Transverse colon (tissue), 4 donors: ENCODE data around the gene GNA12. TPM values are rescaled to one million over a fixed set of nuclear protein-coding genes. Genes with fewer than 3 reads are reported as not detected.

Experiments
- DNase-seq: peaks from one replicate; pipeline ENCODE4 v3.0.0-alpha.2; 2019
- H3K27ac ChIP-seq, 4 donors: fragments of 200-600 bp; sonication (generic); 2 replicates each; pipeline ENCODE4 v1.5.1; 2016 to 2018; ENCODE audit warnings: inconsistent platforms in 4 of 4
- H3K27me3 ChIP-seq: fragments of 200-600 bp; sonication (generic); 2 replicates; pipeline ENCODE4 v1.5.1; 2017; ENCODE audit warnings: inconsistent platforms
- H3K36me3 ChIP-seq, 4 donors: fragments of 200-600 bp; sonication (generic); 2 replicates each; pipeline ENCODE4 v1.5.1; 2017 to 2019; ENCODE audit warnings: inconsistent platforms in 4 of 4
- H3K4me1 ChIP-seq, 4 donors: fragments of 200-600 bp; sonication (generic); 2 replicates each; pipeline ENCODE4 v1.5.1; 2017 to 2020; ENCODE audit warnings: inconsistent platforms in 4 of 4
- H3K4me3 ChIP-seq, 4 donors: fragments of 200-600 bp; sonication (generic); 1 replicate in 1 of 4; 2 replicates in 3 of 4; pipeline versions ENCODE4 v1.5.1 to v1.6.1; 2017 to 2019; ENCODE audit warnings: inconsistent platforms in 4 of 4
- H3K9me3 ChIP-seq, 2 donors: fragments of 200-600 bp; sonication (generic); 2 replicates each; pipeline ENCODE4 v1.5.1; 2017 to 2019; ENCODE audit warnings: inconsistent platforms in 2 of 2
- EP300 ChIP-seq: sonication (generic); formaldehyde crosslinking; IDR thresholded peaks from one replicate; pipeline ENCODE4 v1.6.1; 2017; ENCODE audit warnings: antibody characterized with exemption, low read depth
- POLR2A ChIP-seq: fragments of 450-650 bp; IDR thresholded peaks from one replicate; pipeline ENCODE4 v1.6.1; 2016; ENCODE audit warnings: antibody characterized with exemption, mild to moderate bottlenecking, moderate library complexity
- POLR2AphosphoS5 ChIP-seq, 3 donors: sonication (generic); formaldehyde crosslinking; IDR thresholded peaks; one replicate each; pipeline ENCODE4 v1.6.1; 2016; ENCODE audit warnings: antibody characterized with exemption in 3 of 3
- WGBS, 2 donors: methylation state at CpG; one replicate each; pipeline ENCODE4 v1.1.5; 2018; ENCODE audit warnings: low coverage in 1 of 2; 5-methylcytosine and 5-hydroxymethylcytosine counted together
- in situ Hi-C, 4 donors: fragments of 200-750 bp; cut with MboI; loops; one replicate each; pipeline versions ENCODE4 v1.15.0 to v1.15.1; 2017; ENCODE audit warnings: low sequenced_read_pairs in 3 of 4, low pct_ligation_motif_present in 1 of 4, low pct_unique_long_range_greater_than_20kb in 1 of 4
- intact Hi-C: fragments of 100-400 bp; cut with DNase I; formaldehyde crosslinking; loops from one replicate; pipeline ENCODE4 v1.15.1; 2023; ENCODE audit warnings: low total_unique reads
- total RNA-seq, 4 donors: library from RNA; depleted of rRNA; stranded (reverse); fragments of >200 nt; gene quantifications; one replicate each; pipeline ENCODE4 v1.1.0, GENCODE V29; 2016
- TF ChIP-seq, protein P1 (sequence below), 5 experiments: fragments of 200-600 bp in 3 of 5; fragments of 450-650 bp in 2 of 5; sonication (generic) in 3 of 5; IDR thresholded peaks; 1 replicate in 2 of 5; 2 replicates in 3 of 5; pipeline ENCODE4 v1.5.1; 2016 to 2017; ENCODE audit warnings: antibody characterized with exemption in 5 of 5, inconsistent platforms in 3 of 5, mild to moderate bottlenecking in 2 of 5, moderate library complexity in 1 of 5

GNA12 gene
- total RNA-seq, 4 donors from 2014 or later = 18.9 to 39.6 (median 22.2) TPM

- H3K36me3 ChIP-seq = no peaks in the 10 kb centered on the region
- TF ChIP-seq EP300 = no peak
- TF ChIP-seq, protein P1, sequence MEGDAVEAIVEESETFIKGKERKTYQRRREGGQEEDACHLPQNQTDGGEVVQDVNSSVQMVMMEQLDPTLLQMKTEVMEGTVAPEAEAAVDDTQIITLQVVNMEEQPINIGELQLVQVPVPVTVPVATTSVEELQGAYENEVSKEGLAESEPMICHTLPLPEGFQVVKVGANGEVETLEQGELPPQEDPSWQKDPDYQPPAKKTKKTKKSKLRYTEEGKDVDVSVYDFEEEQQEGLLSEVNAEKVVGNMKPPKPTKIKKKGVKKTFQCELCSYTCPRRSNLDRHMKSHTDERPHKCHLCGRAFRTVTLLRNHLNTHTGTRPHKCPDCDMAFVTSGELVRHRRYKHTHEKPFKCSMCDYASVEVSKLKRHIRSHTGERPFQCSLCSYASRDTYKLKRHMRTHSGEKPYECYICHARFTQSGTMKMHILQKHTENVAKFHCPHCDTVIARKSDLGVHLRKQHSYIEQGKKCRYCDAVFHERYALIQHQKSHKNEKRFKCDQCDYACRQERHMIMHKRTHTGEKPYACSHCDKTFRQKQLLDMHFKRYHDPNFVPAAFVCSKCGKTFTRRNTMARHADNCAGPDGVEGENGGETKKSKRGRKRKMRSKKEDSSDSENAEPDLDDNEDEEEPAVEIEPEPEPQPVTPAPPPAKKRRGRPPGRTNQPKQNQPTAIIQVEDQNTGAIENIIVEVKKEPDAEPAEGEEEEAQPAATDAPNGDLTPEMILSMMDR (IDR thresholded peaks at IDR 0.05) = no peak
- peaks cover 15% of the 10 kb centered on the region for H3K27me3 ChIP-seq
- intact Hi-C loops (no loop called here), in situ Hi-C loops (loop anchor here in 2 of 4 donors (10.0 to 25.0 kb wide), 2 partner anchors 261 to 279 kb away; no protein-coding TSS in a partner anchor)
- no peaks in the 10 kb centered on the region for H3K9me3 ChIP-seq
- H3K4me1 ChIP-seq = no peaks in the 10 kb centered on the region
- WGBS, 2 donors = 50% methylated on average over 18 of the region's 24 CpGs; no CpG with 5 or more reads in 1 of the 2 donors
- no peak overlapping the region for H3K27ac ChIP-seq
- no peak overlapping the region for H3K4me3 ChIP-seq
- DNase-seq = no peak
These were observed 32.1 kb upstream of the GNA12 start for GRCh38 chr7:2876031-2876731.

DNA sequence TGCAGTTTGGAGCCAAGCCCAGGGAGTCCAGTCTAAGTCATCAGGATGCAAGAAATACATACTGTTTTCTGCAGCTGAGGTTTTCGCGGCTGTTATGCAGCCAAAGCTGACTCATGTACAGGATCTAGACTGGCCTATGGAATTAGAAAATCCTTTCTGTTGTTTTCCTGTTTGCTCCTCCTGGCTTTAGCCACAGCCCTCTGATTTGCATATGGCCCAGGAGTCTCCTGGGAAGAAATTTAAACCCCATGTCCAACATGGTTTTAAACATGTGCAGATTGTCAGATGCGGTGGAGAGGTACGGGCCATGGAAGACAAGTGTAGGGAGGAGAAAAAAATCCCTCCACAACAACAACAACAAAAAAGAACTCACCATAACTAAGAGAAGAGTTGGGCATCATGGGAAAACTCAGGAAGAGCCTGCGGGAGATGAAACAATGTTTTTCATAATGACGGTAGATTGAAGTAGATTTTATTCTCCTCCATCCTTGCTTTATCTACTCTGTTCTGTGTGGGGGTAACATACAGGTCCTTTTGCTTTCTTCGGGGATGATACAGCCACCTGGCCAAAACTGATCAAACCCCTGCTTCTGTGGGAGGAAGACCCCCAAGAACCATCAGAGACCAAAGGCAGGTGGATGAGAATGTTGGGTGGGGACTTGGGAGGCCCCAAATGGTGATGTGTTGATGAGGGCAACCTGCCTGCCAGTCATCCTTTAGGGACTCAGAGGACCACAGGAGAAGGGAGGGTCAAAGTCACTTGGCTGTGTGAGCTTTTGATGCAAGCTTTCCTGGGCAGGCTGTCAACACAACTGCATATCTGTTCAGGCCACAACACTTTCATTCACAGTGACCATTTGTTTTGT, 29.8 kb upstream of the GNA12 start:
- WGBS, 2 donors = 41 to 54% methylated on average over 7 of the region's 7 CpGs
- Histone ChIP-seq H3K4me3 (no peak overlapping the region), H3K27ac (no peak overlapping the region), H3K36me3 (no peaks in the 10 kb centered on the region), H3K4me1 (peaks cover 0 to 10% (median 0%) of the 10 kb centered on the region in 4 donors), H3K9me3 (no peaks in the 10 kb centered on the region), H3K27me3 (peaks cover 9% of the 10 kb centered on the region)
- intact Hi-C loops (no loop called here), in situ Hi-C loops (loop anchor here in 3 of 4 donors (10.0 to 25.0 kb wide), 2 partner anchors 281 to 1013 kb away; no protein-coding TSS in a partner anchor)
- TF ChIP-seq EP300 (no peak), POLR2A (no peak), POLR2AphosphoS5 (IDR thresholded peaks at IDR 0.05) (no peak)
- TF ChIP-seq, protein P1 (IDR thresholded peaks at IDR 0.05) = no peak
- DNase-seq = no peak

DNA sequence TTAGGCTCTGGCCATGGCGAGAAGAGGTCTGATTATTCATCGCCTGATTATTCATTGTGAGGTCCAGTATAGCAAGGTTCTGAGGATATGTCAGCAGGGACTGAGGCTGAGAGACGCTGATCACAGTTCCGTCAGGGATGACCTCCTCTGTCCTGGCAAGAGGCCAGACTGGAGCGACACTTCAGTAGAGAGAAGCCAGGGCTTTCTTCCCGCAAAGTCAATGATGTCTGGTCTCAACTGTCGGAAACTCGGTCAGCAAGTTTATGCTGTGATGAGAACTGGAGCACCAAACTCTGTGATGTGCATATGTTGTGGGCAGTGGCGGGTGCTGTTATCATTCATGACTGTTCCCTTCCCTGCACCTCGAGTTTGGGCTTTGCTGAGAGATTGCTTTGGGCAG, 29.0 kb upstream of the GNA12 start:
- peaks cover 9% of the 10 kb centered on the region for H3K27me3 ChIP-seq
- 72% methylated on average over 10 of the region's 10 CpGs; no CpG with 5 or more reads in 1 of the 2 donors for whole genome bisulfite sequencing, 2 donors

More for the DNA sequence above, 29.0 kb upstream of the GNA12 start:
- in situ Hi-C loops = loop anchor here in 3 of 4 donors (10.0 to 25.0 kb wide), 2 partner anchors 282 to 1014 kb away; no protein-coding TSS in a partner anchor
- Histone ChIP-seq H3K27ac (no peak overlapping the region), H3K9me3 (no peaks in the 10 kb centered on the region), H3K4me3 (no peak overlapping the region), H3K36me3 (no peaks in the 10 kb centered on the region), H3K4me1 (peaks cover 0 to 10% (median 0%) of the 10 kb centered on the region in 4 donors)
- DNase-seq = no peak
- intact Hi-C loops = no loop called here
- TF ChIP-seq POLR2A = no peak
- no peak for TF ChIP-seq POLR2AphosphoS5 (IDR thresholded peaks at IDR 0.05)
- TF ChIP-seq, protein P1 (IDR thresholded peaks at IDR 0.05) = no peak
- TF ChIP-seq EP300 = no peak
